Panc1 (cell line): ENCODE results near the gene ZNF831.

ENCODE experiments used
- SIN3A ChIP-seq: IDR thresholded peaks from 2 replicates; pipeline ENCODE4 v1.6.1; 2012; ENCODE audit warnings: low read depth, mild to moderate bottlenecking, low read length, moderate library complexity, borderline replicate concordance; ENCODE audit not compliant: insufficient read depth
- TF ChIP-seq, protein P1 (sequence below): fragments of 450-650 bp; IDR thresholded peaks from 2 replicates; pipeline ENCODE4 v1.5.1; 2017; ENCODE audit warnings: mild to moderate bottlenecking
- TF ChIP-seq, protein P2 (sequence below), 2 experiments: IDR thresholded peaks; 2 replicates each; pipeline ENCODE4 v1.6.1; 2011 to 2012; ENCODE audit warnings: low read depth in 2 of 2, control low read depth in 1 of 2, low read length in 1 of 2, mild to moderate bottlenecking in 1 of 2, moderate library complexity in 1 of 2; ENCODE audit not compliant: insufficient read depth in 1 of 2

DNA sequence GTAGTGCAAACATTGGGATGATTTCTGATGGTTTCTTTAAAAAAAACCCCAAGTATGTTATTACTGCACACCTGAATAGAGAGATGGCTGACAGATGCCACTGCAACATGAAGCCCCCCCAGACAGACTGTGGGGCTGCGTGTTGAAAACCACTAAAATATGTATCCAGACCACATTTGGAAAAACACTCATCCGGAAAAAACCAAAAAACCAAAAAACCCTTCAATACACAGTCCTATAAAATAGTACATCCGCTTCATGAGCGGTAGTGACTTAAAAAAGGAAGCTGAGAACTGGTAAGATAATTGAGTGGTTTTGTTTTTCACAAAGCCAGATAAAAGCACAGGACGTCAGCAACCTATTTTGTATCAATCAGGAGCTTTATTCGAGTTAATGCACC lies 89.7 kb downstream of the ZNF831 start:
- TF ChIP-seq, protein P1, sequence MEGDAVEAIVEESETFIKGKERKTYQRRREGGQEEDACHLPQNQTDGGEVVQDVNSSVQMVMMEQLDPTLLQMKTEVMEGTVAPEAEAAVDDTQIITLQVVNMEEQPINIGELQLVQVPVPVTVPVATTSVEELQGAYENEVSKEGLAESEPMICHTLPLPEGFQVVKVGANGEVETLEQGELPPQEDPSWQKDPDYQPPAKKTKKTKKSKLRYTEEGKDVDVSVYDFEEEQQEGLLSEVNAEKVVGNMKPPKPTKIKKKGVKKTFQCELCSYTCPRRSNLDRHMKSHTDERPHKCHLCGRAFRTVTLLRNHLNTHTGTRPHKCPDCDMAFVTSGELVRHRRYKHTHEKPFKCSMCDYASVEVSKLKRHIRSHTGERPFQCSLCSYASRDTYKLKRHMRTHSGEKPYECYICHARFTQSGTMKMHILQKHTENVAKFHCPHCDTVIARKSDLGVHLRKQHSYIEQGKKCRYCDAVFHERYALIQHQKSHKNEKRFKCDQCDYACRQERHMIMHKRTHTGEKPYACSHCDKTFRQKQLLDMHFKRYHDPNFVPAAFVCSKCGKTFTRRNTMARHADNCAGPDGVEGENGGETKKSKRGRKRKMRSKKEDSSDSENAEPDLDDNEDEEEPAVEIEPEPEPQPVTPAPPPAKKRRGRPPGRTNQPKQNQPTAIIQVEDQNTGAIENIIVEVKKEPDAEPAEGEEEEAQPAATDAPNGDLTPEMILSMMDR: no peak
- TF ChIP-seq, protein P2, sequence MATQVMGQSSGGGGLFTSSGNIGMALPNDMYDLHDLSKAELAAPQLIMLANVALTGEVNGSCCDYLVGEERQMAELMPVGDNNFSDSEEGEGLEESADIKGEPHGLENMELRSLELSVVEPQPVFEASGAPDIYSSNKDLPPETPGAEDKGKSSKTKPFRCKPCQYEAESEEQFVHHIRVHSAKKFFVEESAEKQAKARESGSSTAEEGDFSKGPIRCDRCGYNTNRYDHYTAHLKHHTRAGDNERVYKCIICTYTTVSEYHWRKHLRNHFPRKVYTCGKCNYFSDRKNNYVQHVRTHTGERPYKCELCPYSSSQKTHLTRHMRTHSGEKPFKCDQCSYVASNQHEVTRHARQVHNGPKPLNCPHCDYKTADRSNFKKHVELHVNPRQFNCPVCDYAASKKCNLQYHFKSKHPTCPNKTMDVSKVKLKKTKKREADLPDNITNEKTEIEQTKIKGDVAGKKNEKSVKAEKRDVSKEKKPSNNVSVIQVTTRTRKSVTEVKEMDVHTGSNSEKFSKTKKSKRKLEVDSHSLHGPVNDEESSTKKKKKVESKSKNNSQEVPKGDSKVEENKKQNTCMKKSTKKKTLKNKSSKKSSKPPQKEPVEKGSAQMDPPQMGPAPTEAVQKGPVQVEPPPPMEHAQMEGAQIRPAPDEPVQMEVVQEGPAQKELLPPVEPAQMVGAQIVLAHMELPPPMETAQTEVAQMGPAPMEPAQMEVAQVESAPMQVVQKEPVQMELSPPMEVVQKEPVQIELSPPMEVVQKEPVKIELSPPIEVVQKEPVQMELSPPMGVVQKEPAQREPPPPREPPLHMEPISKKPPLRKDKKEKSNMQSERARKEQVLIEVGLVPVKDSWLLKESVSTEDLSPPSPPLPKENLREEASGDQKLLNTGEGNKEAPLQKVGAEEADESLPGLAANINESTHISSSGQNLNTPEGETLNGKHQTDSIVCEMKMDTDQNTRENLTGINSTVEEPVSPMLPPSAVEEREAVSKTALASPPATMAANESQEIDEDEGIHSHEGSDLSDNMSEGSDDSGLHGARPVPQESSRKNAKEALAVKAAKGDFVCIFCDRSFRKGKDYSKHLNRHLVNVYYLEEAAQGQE (IDR thresholded peaks at IDR 0.05; ENCODE audit: insufficient read depth in 1 of 2, low read depth in 2 of 2, low read length in 1 of 2): no peak
- no peak for TF ChIP-seq SIN3A
